NCI-H2029 (cell line): ENCODE results near the gene MFAP4.
A peak's percentile ranks its signal among the peaks of the same experiment; 100 is the strongest.

Source experiments
- DNase-seq: peaks from one replicate; lab custom pipeline; 2025; lab: John Stamatoyannopoulos, UW

MFAP4 gene

GRCh38 chr17:19385521-19385983, 1.4 kb downstream of the MFAP4 start:
- DNase-seq, result no peak

- DNase-seq, result peak; percentile 78
Observed at GRCh38 chr17:19384723-19385391, 2.1 kb downstream of the MFAP4 start.

- no peak for DNase-seq
Observed at GRCh38 chr17:19383681-19384470, 3.1 kb downstream of the MFAP4 start.

GRCh38 chr17:19382531-19383444, 4.2 kb downstream of the MFAP4 start:
- DNase-seq, result no peak

GRCh38 chr17:19381741-19382444, 5.1 kb downstream of the MFAP4 start:
- DNase-seq, result no peak

GRCh38 chr17:19381361-19381740, 5.6 kb downstream of the MFAP4 start:
- DNase-seq, result no peak

- DNase-seq, result no peak
Observed at GRCh38 chr17:19380481-19381301, 6.3 kb downstream of the MFAP4 start.

GRCh38 chr17:19379361-19380065, 7.5 kb downstream of the MFAP4 start:
- no peak for DNase-seq

- no peak for DNase-seq
Observed at GRCh38 chr17:19378416-19379360, 8.3 kb downstream of the MFAP4 start, which contains the start of gene MAPK7. Gene MAPK7, plus strand, starts transcription at chr17:19378498. Its CDS starts 403 bp downstream, at chr17:19378901.

GRCh38 chr17:19377602-19378415, 9.2 kb downstream of the MFAP4 start:
- peak; percentile 88 for DNase-seq

GRCh38 chr17:19376811-19377210, 10.2 kb downstream of the MFAP4 start:
- DNase-seq, result no peak

- DNase-seq, result no peak
Observed at GRCh38 chr17:19375732-19376131, 11.3 kb downstream of the MFAP4 start.

GRCh38 chr17:19374136-19374535, 12.9 kb downstream of the MFAP4 start:
- no peak for DNase-seq

GRCh38 chr17:19372866-19373504, 14.0 kb downstream of the MFAP4 start:
- DNase-seq, result no peak

GRCh38 chr17:19372439-19372838, 14.6 kb downstream of the MFAP4 start:
- DNase-seq, result no peak

GRCh38 chr17:19372011-19372370, 15.0 kb downstream of the MFAP4 start:
- DNase-seq, result no peak

- DNase-seq, result no peak
Observed at GRCh38 chr17:19371259-19372010, 15.6 kb downstream of the MFAP4 start.
